Right lobe of liver (tissue), 4 donors: Measurements from ENCODE around the gene LMTK3.

ENCODE experiments used
- POLR2A ChIP-seq: fragments of 450-650 bp; IDR thresholded peaks from one replicate; pipeline ENCODE4 v1.6.1; 2017; ENCODE audit warnings: antibody characterized with exemption, mild to moderate bottlenecking
- TF ChIP-seq, protein P1 (sequence below), 4 donors: fragments of 200-600 bp in 3 of 4; fragments of 450-650 bp in 1 of 4; IDR thresholded peaks; one replicate each; pipeline versions ENCODE4 v1.5.1 to v1.8.0; 2016 to 2022; ENCODE audit warnings: antibody characterized with exemption in 4 of 4, mild to moderate bottlenecking in 2 of 4
- donor health status: DM: no; HTN: no; CAD: no.
- donor health status: DM: no; HTN: no; CAD: no.
- donor health status: DM: no; HTN: yes; CAD: no.

DNA sequence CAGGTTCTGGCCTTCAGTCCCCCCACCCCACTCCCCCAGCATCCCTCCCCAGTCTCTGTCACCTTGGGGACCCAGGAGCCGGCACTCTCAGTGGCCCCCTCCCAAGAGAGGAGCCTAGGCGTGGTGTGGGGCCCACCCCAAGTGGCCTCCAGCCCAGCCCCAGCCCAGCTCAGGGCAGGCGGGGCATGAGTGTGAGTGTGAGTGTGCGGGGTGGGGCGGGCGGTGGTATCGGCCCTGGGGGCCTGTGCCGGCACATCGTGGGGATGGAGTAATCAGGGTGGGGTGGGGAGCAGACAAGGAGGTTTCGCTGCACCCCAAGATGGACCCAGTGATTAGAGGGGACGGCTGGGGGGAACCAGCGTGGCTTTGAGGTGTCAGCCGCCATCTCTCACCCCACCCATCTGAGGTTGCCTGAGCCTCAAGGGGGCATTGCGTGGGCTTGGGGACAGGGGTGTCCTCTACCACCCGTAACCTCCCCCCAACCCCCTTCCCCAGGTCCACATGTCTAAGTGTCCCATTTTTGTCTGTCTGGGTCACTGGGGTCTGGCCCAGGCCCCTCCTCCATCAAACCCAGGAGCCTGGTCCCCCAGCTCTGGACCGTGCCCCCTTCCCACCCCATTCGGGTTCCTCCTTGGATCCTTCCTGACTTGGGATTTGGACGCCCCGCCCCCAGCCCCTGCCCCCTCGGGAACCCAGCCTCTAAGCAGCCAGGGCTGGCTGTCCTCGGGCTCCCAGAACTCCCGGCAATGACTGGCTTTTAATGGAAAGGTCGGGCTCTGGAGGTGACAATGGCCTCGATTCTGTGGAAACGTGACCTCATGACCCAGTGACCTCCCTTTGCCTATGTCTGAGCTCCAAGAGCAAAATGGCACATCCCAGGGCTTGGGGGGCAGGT lies 33.5 kb upstream of the LMTK3 start:
- TF ChIP-seq, protein P1, sequence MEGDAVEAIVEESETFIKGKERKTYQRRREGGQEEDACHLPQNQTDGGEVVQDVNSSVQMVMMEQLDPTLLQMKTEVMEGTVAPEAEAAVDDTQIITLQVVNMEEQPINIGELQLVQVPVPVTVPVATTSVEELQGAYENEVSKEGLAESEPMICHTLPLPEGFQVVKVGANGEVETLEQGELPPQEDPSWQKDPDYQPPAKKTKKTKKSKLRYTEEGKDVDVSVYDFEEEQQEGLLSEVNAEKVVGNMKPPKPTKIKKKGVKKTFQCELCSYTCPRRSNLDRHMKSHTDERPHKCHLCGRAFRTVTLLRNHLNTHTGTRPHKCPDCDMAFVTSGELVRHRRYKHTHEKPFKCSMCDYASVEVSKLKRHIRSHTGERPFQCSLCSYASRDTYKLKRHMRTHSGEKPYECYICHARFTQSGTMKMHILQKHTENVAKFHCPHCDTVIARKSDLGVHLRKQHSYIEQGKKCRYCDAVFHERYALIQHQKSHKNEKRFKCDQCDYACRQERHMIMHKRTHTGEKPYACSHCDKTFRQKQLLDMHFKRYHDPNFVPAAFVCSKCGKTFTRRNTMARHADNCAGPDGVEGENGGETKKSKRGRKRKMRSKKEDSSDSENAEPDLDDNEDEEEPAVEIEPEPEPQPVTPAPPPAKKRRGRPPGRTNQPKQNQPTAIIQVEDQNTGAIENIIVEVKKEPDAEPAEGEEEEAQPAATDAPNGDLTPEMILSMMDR (IDR thresholded peaks at IDR 0.05), result no peak
- no peak for TF ChIP-seq POLR2A
